Keratinocyte (primary cell): Measurements from ENCODE around the gene PANK1.

Experiments
- CTCF ChIP-seq, 3 experiments: IDR thresholded peaks in 1 of 3; conservative IDR thresholded peaks in 1 of 3; optimal IDR thresholded peaks in 1 of 3; 2 replicates in 2 of 3; 3 replicates in 1 of 3; pipeline versions ENCODE3 to v1.5.1; 2011; ENCODE audit warnings: low read length in 3 of 3, mild to moderate bottlenecking in 3 of 3, moderate library complexity in 2 of 3, control low read depth in 1 of 3, inconsistent platforms in 1 of 3; ENCODE audit not compliant: insufficient read depth in 2 of 3; ENCODE audit errors: extremely low read depth in 1 of 3
- EZH2 ChIP-seq: IDR thresholded peaks from one replicate; pipeline ENCODE4 v1.6.1; 2012; ENCODE audit warnings: inconsistent platforms, mild to moderate bottlenecking, low read length, moderate library complexity

GRCh38 chr10:89591111-89591795 is 53.8 kb downstream of the PANK1 start:
- TF ChIP-seq CTCF (optimal IDR thresholded peaks at IDR 0.05 in 1 of 3, IDR thresholded peaks at IDR 0.05 in 1 of 3, conservative IDR thresholded peaks at IDR 0.05 in 1 of 3; ENCODE audit: extremely low read depth in 1 of 3, insufficient read depth in 2 of 3, low read length in 3 of 3), result no peak
- no peak for TF ChIP-seq EZH2
